Panc1 (cell line): ENCODE measurements around the gene NIPA2.

Experiments
- CTCF ChIP-seq: fragments of 450-650 bp; IDR thresholded peaks from 2 replicates; pipeline ENCODE4 v1.5.1; 2017; ENCODE audit warnings: mild to moderate bottlenecking
- POLR2AphosphoS5 ChIP-seq: IDR thresholded peaks from 2 replicates; pipeline ENCODE4 v1.6.1; 2012; ENCODE audit warnings: mild to moderate bottlenecking, low read depth, low read length, moderate library complexity
- SIN3A ChIP-seq: IDR thresholded peaks from 2 replicates; pipeline ENCODE4 v1.6.1; 2012; ENCODE audit warnings: low read depth, mild to moderate bottlenecking, low read length, moderate library complexity, borderline replicate concordance; ENCODE audit not compliant: insufficient read depth

GRCh38 chr15:22888120-22888859, 49.8 kb downstream of the NIPA2 start:
- TF ChIP-seq CTCF (no peak), POLR2AphosphoS5 (no peak), SIN3A (no peak)
